IMR-90 (cell line): ENCODE measurements around the gene RNPEPL1. TPM values are rescaled to one million over a fixed set of nuclear protein-coding genes. Genes with fewer than 3 reads are reported as not detected.

ENCODE experiments used
- ATAC-seq: fragments of 200-7000 bp; cut with Tn5 transposase; 2 replicates; pipeline ENCODE4 v1.9.1; 2020; ENCODE audit warnings: low read depth, mild to moderate bottlenecking, moderate library complexity
- BruUV-seq: library from RNA; stranded (reverse); fragments of 400-500 nt; replicated peaks from 2 replicates; lab custom pipeline; 2021; lab: Mats Ljungman, UMichigan
- CTCF ChIA-PET: fragments of 300-600 bp; formaldehyde crosslinking; extraction: SDS; loops from one replicate; lab custom pipeline; 2021; ENCODE audit warnings: antibody characterized with exemption; lab: Yijun Ruan, JAX
- POLR2A ChIA-PET: fragments of 300-600 bp; sonication (Branson Sonifier 250); formaldehyde crosslinking; loops from one replicate; lab custom pipeline; 2022; ENCODE audit warnings: antibody characterized with exemption; ENCODE audit not compliant: unreplicated experiment; lab: Charles Lee
- DNase-seq: peaks from one replicate; pipeline ENCODE4 v3.0.0; 2013
- H2AFZ ChIP-seq: replicated peaks from 2 replicates; pipeline ENCODE3; 2013; ENCODE audit warnings: low read length, mild to moderate bottlenecking; ENCODE audit not compliant: poor library complexity
- H2AK5ac ChIP-seq: 2 replicates; pipeline ENCODE4 v1.6.1; 2013; ENCODE audit warnings: low read depth, low read length, inconsistent platforms
- H2AK9ac ChIP-seq: replicated peaks from 2 replicates; pipeline ENCODE3; 2013; ENCODE audit warnings: mild to moderate bottlenecking, low read depth, low read length, moderate library complexity; ENCODE audit not compliant: poor library complexity
- H2BK120ac ChIP-seq: 2 replicates; pipeline ENCODE4 v1.6.1; 2013; ENCODE audit warnings: low read depth, low read length, inconsistent platforms
- H2BK15ac ChIP-seq: 3 replicates; pipeline ENCODE4 v1.6.1; 2013; ENCODE audit warnings: low read depth, low read length, inconsistent platforms
- H2BK20ac ChIP-seq: 2 replicates; pipeline ENCODE4 v1.6.1; 2013; ENCODE audit warnings: low read depth, mild to moderate bottlenecking, inconsistent platforms, low read length, moderate library complexity
- H2BK5ac ChIP-seq: 2 replicates; pipeline ENCODE4 v1.6.1; 2013; ENCODE audit warnings: mild to moderate bottlenecking, low read depth, low read length, inconsistent platforms; ENCODE audit not compliant: poor library complexity, severe bottlenecking
- H3K14ac ChIP-seq: replicated peaks from 2 replicates; pipeline ENCODE4 v1.6.1; 2013; ENCODE audit warnings: low read depth, low read length, inconsistent platforms
- H3K18ac ChIP-seq: 2 replicates; pipeline ENCODE4 v1.6.1; 2013; ENCODE audit warnings: low read depth, low read length, control low read depth
- H3K23ac ChIP-seq: 2 replicates; pipeline ENCODE4 v1.6.1; 2013; ENCODE audit warnings: low read depth, low read length, inconsistent platforms
- H3K27ac ChIP-seq: 2 replicates; pipeline ENCODE4 v1.5.1; 2013; ENCODE audit warnings: mild to moderate bottlenecking, control low read depth, low read length; ENCODE audit not compliant: insufficient read depth
- H3K27me3 ChIP-seq: 2 replicates; pipeline ENCODE4 v1.6.1; 2013; ENCODE audit warnings: low read length; ENCODE audit not compliant: control insufficient read depth, insufficient read depth
- H3K36me3 ChIP-seq: 2 replicates; pipeline ENCODE4 v1.6.1; 2013; ENCODE audit warnings: low read length, mixed read lengths; ENCODE audit not compliant: control insufficient read depth, insufficient read depth
- H3K4ac ChIP-seq: 2 replicates; pipeline ENCODE4 v1.6.1; 2013; ENCODE audit warnings: low read depth, low read length, inconsistent platforms
- H3K4me1 ChIP-seq: 2 replicates; pipeline ENCODE4 v1.6.1; 2013; ENCODE audit warnings: low read length, mixed read lengths; ENCODE audit not compliant: control insufficient read depth, insufficient read depth
- H3K4me2 ChIP-seq: 2 replicates; pipeline ENCODE4 v1.6.1; 2013; ENCODE audit warnings: low read depth, mild to moderate bottlenecking, control low read depth, low read length, moderate library complexity
- H3K4me3 ChIP-seq: 2 replicates; pipeline ENCODE4 v1.5.1; 2013; ENCODE audit warnings: low read depth, mild to moderate bottlenecking, control low read depth, low read length, moderate library complexity; ENCODE audit not compliant: insufficient read depth
- H3K56ac ChIP-seq: 2 replicates; pipeline ENCODE4 v1.6.1; 2013; ENCODE audit warnings: low read length, inconsistent platforms; ENCODE audit not compliant: insufficient read depth; ENCODE audit errors: extremely low read depth
- H3K79me1 ChIP-seq, 2 experiments: 2 replicates each; pipeline ENCODE4 v1.6.1; 2013; ENCODE audit warnings: low read length in 2 of 2, inconsistent platforms in 1 of 2, low read depth in 1 of 2
- H3K9ac ChIP-seq: 2 replicates; pipeline ENCODE4 v1.6.1; 2013; ENCODE audit warnings: low read depth, low read length, control low read depth
- H3K9me1 ChIP-seq: 2 replicates; pipeline ENCODE4 v1.6.1; 2013; ENCODE audit warnings: low read length, inconsistent platforms; ENCODE audit not compliant: insufficient read depth
- H3K9me3 ChIP-seq: 2 replicates; pipeline ENCODE4 v1.6.1; 2013; ENCODE audit warnings: low read length; ENCODE audit not compliant: control insufficient read depth, insufficient read depth
- H4K20me1 ChIP-seq: 2 replicates; pipeline ENCODE4 v1.6.1; 2013; ENCODE audit warnings: low read length, inconsistent platforms; ENCODE audit not compliant: insufficient read depth
- H4K5ac ChIP-seq: 2 replicates; pipeline ENCODE4 v1.6.1; 2013; ENCODE audit warnings: mild to moderate bottlenecking, low read depth, low read length, control low read depth
- H4K8ac ChIP-seq, 2 experiments: 2 replicates each; pipeline ENCODE4 v1.6.1; 2013; ENCODE audit warnings: low read depth in 2 of 2, low read length in 2 of 2, control low read depth in 1 of 2, inconsistent platforms in 1 of 2
- H4K91ac ChIP-seq: 2 replicates; pipeline ENCODE4 v1.6.1; 2013; ENCODE audit warnings: low read depth, low read length, inconsistent platforms; ENCODE audit not compliant: insufficient read depth
- BHLHE40 ChIP-seq: fragments of 150-350 bp; IDR thresholded peaks from 2 replicates; pipeline ENCODE4 v1.6.1; 2016; ENCODE audit warnings: mild to moderate bottlenecking, low read depth, low read length
- CEBPB ChIP-seq: IDR thresholded peaks from 2 replicates; pipeline ENCODE4 v1.6.1; 2012; ENCODE audit warnings: low read depth, low read length, improper control_type of control experiment
- FOS ChIP-seq: fragments of 150-350 bp; IDR thresholded peaks from 2 replicates; pipeline ENCODE4 v1.6.1; 2016; ENCODE audit warnings: low read depth, low read length
- MXI1 ChIP-seq: IDR thresholded peaks from 2 replicates; pipeline ENCODE4 v1.6.1; 2012; ENCODE audit warnings: low read depth, mild to moderate bottlenecking, low read length, moderate library complexity, borderline replicate concordance
- RAD21 ChIP-seq: IDR thresholded peaks from 2 replicates; pipeline ENCODE4 v1.6.1; 2012; ENCODE audit warnings: low read length, improper control_type of control experiment
- RCOR1 ChIP-seq: IDR thresholded peaks from 2 replicates; pipeline ENCODE4 v1.6.1; 2012; ENCODE audit warnings: mild to moderate bottlenecking, low read length, improper control_type of control experiment; ENCODE audit not compliant: insufficient replicate concordance
- RFX5 ChIP-seq: IDR thresholded peaks from 2 replicates; pipeline ENCODE4 v1.8.0; 2012; ENCODE audit warnings: low read depth, mild to moderate bottlenecking, low read length, moderate library complexity
- WGBS, 2 experiments: methylation state at CpG; one replicate each; pipeline versions ENCODE4 v1.1.5 to v1.1.7; 2013; ENCODE audit warnings: missing lambda C conversion rate in 2 of 2; ENCODE audit not compliant: insufficient read length in 1 of 2; ENCODE audit errors: extremely low coverage in 2 of 2; 5-methylcytosine and 5-hydroxymethylcytosine counted together
- dilution Hi-C: fragments of 300-500 bp; cut with HindIII; formaldehyde crosslinking; loops from one replicate; pipeline ENCODE4 v1.14.3; 2018; ENCODE audit warnings: low sequenced_read_pairs; ENCODE audit not compliant: unreplicated experiment
- in situ Hi-C: fragments of 300-500 bp; cut with MboI; formaldehyde crosslinking; loops from 3 replicates; pipeline ENCODE4 v1.14.3; 2019; ENCODE audit warnings: low sequenced_read_pairs, inconsistent platforms, mixed read lengths
- intact Hi-C: fragments of 100-400 bp; cut with micrococcal nuclease; formaldehyde crosslinking; loops from 2 replicates; pipeline ENCODE4 v1.10.0; 2022
- polyA plus RNA-seq, 3 experiments: library from polyadenylated mRNA; depleted of rRNA; stranded (reverse); fragments of >200 nt; gene quantifications; 2 replicates each; pipeline ENCODE4 v1.2.3, GENCODE V29; 2012; ENCODE audit warnings: low replicate concordance in 1 of 3
- total RNA-seq: library from RNA; depleted of rRNA; stranded (reverse); fragments of >200 nt; gene quantifications from 2 replicates; pipeline ENCODE4 v1.2.3, GENCODE V29; 2012
- TF ChIP-seq, protein P1 (sequence below): fragments of 150-350 bp; IDR thresholded peaks from 2 replicates; pipeline ENCODE4 v1.6.1; 2016; ENCODE audit warnings: low read depth, mild to moderate bottlenecking, low read length, moderate library complexity, borderline replicate concordance
- TF ChIP-seq, protein P2 (sequence below): conservative IDR thresholded peaks from 2 replicates; pipeline ENCODE4 v1.5.1; 2012; ENCODE audit warnings: mild to moderate bottlenecking, low read depth, low read length, improper control_type of control experiment

RNPEPL1 gene
- total and polyA plus RNA-seq, 2 of the 4 experiments (the other 2 are of a cell fraction), result 3.8 to 18.7 TPM

DNA sequence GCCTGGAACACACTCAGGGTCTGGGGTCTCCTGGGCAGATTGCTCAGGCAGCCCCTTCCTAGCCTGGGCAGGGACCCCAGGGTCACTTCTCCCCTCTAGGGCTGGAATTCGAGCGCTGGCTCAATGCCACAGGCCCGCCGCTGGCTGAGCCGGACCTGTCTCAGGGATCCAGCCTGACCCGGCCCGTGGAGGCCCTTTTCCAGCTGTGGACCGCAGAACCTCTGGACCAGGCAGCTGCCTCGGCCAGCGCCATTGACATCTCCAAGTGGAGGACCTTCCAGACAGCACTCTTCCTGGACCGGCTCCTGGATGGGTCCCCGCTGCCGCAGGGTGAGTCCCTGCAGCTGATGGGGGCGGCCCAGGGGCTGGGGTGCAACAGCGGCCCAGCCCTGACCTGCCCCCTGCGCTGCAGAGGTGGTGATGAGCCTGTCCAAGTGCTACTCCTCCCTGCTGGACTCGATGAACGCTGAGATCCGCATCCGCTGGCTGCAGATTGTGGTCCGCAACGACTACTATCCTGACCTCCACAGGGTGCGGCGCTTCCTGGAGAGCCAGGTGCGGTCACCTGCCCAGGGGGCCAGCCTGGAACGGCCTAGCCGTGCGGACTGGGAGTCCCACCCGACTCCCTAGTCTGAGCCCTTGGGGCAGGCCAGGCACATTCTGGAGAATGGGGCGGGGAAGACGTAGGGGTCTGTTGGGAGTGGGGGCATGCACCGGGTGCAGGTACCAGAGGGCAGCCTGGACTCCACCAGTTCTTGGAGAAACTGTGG is 8.3 kb downstream of the RNPEPL1 start:
- H3K9ac ChIP-seq, result no peak overlapping the region
- no peak overlapping the region for H3K4ac ChIP-seq
- peaks cover 31% of the 10 kb centered on the region for H3K36me3 ChIP-seq

More for the DNA sequence above, 8.3 kb downstream of the RNPEPL1 start:
- Histone ChIP-seq H2BK15ac (no peak overlapping the region), H2AK9ac (no peak overlapping the region), H3K18ac (no peak overlapping the region), H3K4me3 (no peak overlapping the region), H3K4me2 (no peak overlapping the region), H2BK20ac (no peak overlapping the region), H4K8ac (no peak overlapping the region), H4K5ac (no peak overlapping the region), H3K79me1 (peaks cover 14 to 38% of the 10 kb centered on the region in 2 experiments; a peak in 3 of 4 replicates), H2BK5ac (no peak overlapping the region), H3K9me1 (peaks cover 12% of the 10 kb centered on the region), H3K27ac (no peak overlapping the region), H4K20me1 (peaks cover 33% of the 10 kb centered on the region), H2BK120ac (no peak overlapping the region), H3K4me1 (peaks cover 10% of the 10 kb centered on the region; the same call in 1 of the 2 replicates), H3K14ac (no peak overlapping the region), H2AFZ (no peak overlapping the region), H2AK5ac (no peak overlapping the region), H4K91ac (no peak overlapping the region), H3K56ac (no peak overlapping the region), H3K27me3 (no peaks in the 10 kb centered on the region), H3K23ac (no peak overlapping the region), H3K9me3 (peaks cover 2% of the 10 kb centered on the region; the same call in 1 of the 2 replicates)
- BruUV-seq, result no TSS peak
- in situ Hi-C loops, result no loop called here
- ChIA-PET CTCF (no interaction called here), POLR2A (no interaction called here)
- TF ChIP-seq FOS, result no peak
- TF ChIP-seq RFX5, result no peak
- TF ChIP-seq, protein P1, sequence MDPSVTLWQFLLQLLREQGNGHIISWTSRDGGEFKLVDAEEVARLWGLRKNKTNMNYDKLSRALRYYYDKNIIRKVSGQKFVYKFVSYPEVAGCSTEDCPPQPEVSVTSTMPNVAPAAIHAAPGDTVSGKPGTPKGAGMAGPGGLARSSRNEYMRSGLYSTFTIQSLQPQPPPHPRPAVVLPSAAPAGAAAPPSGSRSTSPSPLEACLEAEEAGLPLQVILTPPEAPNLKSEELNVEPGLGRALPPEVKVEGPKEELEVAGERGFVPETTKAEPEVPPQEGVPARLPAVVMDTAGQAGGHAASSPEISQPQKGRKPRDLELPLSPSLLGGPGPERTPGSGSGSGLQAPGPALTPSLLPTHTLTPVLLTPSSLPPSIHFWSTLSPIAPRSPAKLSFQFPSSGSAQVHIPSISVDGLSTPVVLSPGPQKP, result no peak
- TF ChIP-seq MXI1, result no peak
- TF ChIP-seq RAD21, result no peak
- TF ChIP-seq, protein P2, sequence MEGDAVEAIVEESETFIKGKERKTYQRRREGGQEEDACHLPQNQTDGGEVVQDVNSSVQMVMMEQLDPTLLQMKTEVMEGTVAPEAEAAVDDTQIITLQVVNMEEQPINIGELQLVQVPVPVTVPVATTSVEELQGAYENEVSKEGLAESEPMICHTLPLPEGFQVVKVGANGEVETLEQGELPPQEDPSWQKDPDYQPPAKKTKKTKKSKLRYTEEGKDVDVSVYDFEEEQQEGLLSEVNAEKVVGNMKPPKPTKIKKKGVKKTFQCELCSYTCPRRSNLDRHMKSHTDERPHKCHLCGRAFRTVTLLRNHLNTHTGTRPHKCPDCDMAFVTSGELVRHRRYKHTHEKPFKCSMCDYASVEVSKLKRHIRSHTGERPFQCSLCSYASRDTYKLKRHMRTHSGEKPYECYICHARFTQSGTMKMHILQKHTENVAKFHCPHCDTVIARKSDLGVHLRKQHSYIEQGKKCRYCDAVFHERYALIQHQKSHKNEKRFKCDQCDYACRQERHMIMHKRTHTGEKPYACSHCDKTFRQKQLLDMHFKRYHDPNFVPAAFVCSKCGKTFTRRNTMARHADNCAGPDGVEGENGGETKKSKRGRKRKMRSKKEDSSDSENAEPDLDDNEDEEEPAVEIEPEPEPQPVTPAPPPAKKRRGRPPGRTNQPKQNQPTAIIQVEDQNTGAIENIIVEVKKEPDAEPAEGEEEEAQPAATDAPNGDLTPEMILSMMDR, result no peak
- TF ChIP-seq CEBPB, result no peak
- TF ChIP-seq RCOR1, result no peak
- TF ChIP-seq BHLHE40, result no peak
- dilution Hi-C loops, result no loop called here
- no peak for DNase-seq
- WGBS, 2 experiments, result 96% methylated on average over 7 of the region's 32 CpGs; no CpG with 5 or more reads in 1 of the 2 experiments
- no peak for ATAC-seq
- intact Hi-C loops, result no loop called here
